GM12878 (cell line): ENCODE data around the gene MALT1. TPM values are rescaled to one million over a fixed set of nuclear protein-coding genes. Genes with fewer than 3 reads are reported as not detected.

Experiments
- BCL11A ChIP-seq: IDR thresholded peaks from 2 replicates; pipeline ENCODE4 v1.6.1; 2011; ENCODE audit warnings: low read depth, low read length
- CBFB ChIP-seq: IDR thresholded peaks from 2 replicates; pipeline ENCODE4 v1.6.1; 2016; ENCODE audit warnings: antibody characterized with exemption, low read depth
- CBX5 ChIP-seq: sonication (generic); IDR thresholded peaks from 2 replicates; pipeline ENCODE4 v1.6.1; 2016; ENCODE audit warnings: low read depth, moderate library complexity, mild to moderate bottlenecking, inconsistent platforms
- EED ChIP-seq: sonication (generic); IDR thresholded peaks from 2 replicates; pipeline ENCODE4 v1.6.1; 2016; ENCODE audit warnings: antibody characterized with exemption, low read depth
- ESRRA ChIP-seq: IDR thresholded peaks from 2 replicates; pipeline ENCODE4 v1.6.1; 2012; ENCODE audit warnings: mild to moderate bottlenecking, low read length, improper control_type of control experiment
- IRF4 ChIP-seq: IDR thresholded peaks from 2 replicates; pipeline ENCODE4 v1.6.1; 2011; ENCODE audit warnings: low read depth, low read length
- NFYA ChIP-seq: IDR thresholded peaks from 2 replicates; pipeline ENCODE4 v1.6.1; 2011; ENCODE audit warnings: low read depth, mild to moderate bottlenecking, low read length, improper control_type of control experiment, borderline replicate concordance
- PKNOX1 ChIP-seq: fragments of 450-650 bp; IDR thresholded peaks from 2 replicates; pipeline ENCODE4 v1.6.1; 2016; ENCODE audit warnings: mild to moderate bottlenecking
- RELB ChIP-seq: fragments of 450-650 bp; IDR thresholded peaks from 2 replicates; pipeline ENCODE4 v1.6.1; 2017; ENCODE audit warnings: low read depth, mild to moderate bottlenecking, moderate library complexity
- RUNX3 ChIP-seq: IDR thresholded peaks from 2 replicates; pipeline ENCODE4 v1.6.1; 2012; ENCODE audit warnings: low read length, inconsistent platforms
- SMAD1 ChIP-seq: fragments of 450-650 bp; IDR thresholded peaks from 2 replicates; pipeline ENCODE4 v1.6.1; 2018; ENCODE audit warnings: mild to moderate bottlenecking, low read depth; ENCODE audit not compliant: partially characterized antibody
- SMC3 ChIP-seq: IDR thresholded peaks from 2 replicates; pipeline ENCODE4 v1.6.1; 2011; ENCODE audit warnings: low read length, improper control_type of control experiment, borderline replicate concordance
- SRF ChIP-seq, 2 experiments: IDR thresholded peaks; 2 replicates each; pipeline ENCODE4 v1.6.1; 2011; ENCODE audit warnings: low read depth in 2 of 2, low read length in 2 of 2, mild to moderate bottlenecking in 1 of 2, moderate library complexity in 1 of 2
- TCF3 ChIP-seq: IDR thresholded peaks from 2 replicates; pipeline ENCODE4 v1.6.1; 2012; ENCODE audit warnings: low read depth, mild to moderate bottlenecking, low read length, borderline replicate concordance; ENCODE audit not compliant: insufficient read depth
- YY1 ChIP-seq: IDR thresholded peaks from 2 replicates; pipeline ENCODE4 v1.6.1; 2011; ENCODE audit warnings: low read depth, mild to moderate bottlenecking, low read length
- polyA plus RNA-seq, 11 experiments: library from polyadenylated mRNA; depleted of rRNA in 4 of 11; unstranded in 6 of 11; stranded (reverse) in 5 of 11; fragments of >200 nt; fragmentation: Nextera tagmentation in 4 of 11; fragmentation: Illumina TruSeq in 1 of 11; extraction: Ambion mirVana in 4 of 11; extraction: Trizol in 1 of 11; gene quantifications; 1 replicate in 1 of 11; 2 replicates in 10 of 11; pipeline versions ENCODE4 v1.2.1 to v1.2.3, GENCODE V29; 2011 to 2016; ENCODE audit warnings: inconsistent platforms in 2 of 11, missing spikeins in 2 of 11, low read depth in 1 of 11
- total RNA-seq, 4 experiments: library from RNA; depleted of rRNA in 3 of 4; stranded (reverse); fragments of >200 nt in 3 of 4; fragmentation: Illumina TruSeq in 1 of 4; extraction: Trizol in 1 of 4; gene quantifications; 2 replicates each; pipeline versions ENCODE4 v1.2.1 to v1.2.3, GENCODE V29; 2013 to 2021
- TF ChIP-seq, protein P1 (sequence below): fragments of 150-350 bp; IDR thresholded peaks from 2 replicates; pipeline ENCODE4 v1.6.1; 2016; ENCODE audit warnings: low read depth, low read length

The MALT1 gene
- total and polyA plus RNA-seq, 10 of the 15 experiments (the other 5 are each of a cell fraction or from before 2014, with no cell fraction given): 17.6 to 126 (median 45.4) TPM

GRCh38 chr18:58633874-58634273 lies 37.4 kb upstream of the MALT1 start (continued):
- TF ChIP-seq BCL11A (0 out of 2 replicates have a peak, but pooled peaks have one; percentile 28), SRF (IDR thresholded peaks at IDR 0.05; ENCODE audit: low read depth in 2 of 2, low read length in 2 of 2) (no peak), PKNOX1 (no peak), RUNX3 (peak; percentile 87), SMC3 (no peak), CBFB (peak; percentile 43; the same call in 1 of the 2 replicates), NFYA (no peak), YY1 (no peak), ESRRA (no peak), CBX5 (no peak), TCF3 (no peak), IRF4 (0 out of 2 replicates have a peak, but pooled peaks have one; percentile 23), SMAD1 (no peak), RELB (peak; percentile 83), EED (no peak)
- TF ChIP-seq, protein P1, sequence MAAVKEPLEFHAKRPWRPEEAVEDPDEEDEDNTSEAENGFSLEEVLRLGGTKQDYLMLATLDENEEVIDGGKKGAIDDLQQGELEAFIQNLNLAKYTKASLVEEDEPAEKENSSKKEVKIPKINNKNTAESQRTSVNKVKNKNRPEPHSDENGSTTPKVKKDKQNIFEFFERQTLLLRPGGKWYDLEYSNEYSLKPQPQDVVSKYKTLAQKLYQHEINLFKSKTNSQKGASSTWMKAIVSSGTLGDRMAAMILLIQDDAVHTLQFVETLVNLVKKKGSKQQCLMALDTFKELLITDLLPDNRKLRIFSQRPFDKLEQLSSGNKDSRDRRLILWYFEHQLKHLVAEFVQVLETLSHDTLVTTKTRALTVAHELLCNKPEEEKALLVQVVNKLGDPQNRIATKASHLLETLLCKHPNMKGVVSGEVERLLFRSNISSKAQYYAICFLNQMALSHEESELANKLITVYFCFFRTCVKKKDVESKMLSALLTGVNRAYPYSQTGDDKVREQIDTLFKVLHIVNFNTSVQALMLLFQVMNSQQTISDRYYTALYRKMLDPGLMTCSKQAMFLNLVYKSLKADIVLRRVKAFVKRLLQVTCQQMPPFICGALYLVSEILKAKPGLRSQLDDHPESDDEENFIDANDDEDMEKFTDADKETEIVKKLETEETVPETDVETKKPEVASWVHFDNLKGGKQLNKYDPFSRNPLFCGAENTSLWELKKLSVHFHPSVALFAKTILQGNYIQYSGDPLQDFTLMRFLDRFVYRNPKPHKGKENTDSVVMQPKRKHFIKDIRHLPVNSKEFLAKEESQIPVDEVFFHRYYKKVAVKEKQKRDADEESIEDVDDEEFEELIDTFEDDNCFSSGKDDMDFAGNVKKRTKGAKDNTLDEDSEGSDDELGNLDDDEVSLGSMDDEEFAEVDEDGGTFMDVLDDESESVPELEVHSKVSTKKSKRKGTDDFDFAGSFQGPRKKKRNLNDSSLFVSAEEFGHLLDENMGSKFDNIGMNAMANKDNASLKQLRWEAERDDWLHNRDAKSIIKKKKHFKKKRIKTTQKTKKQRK: no peak
